Measurements from ENCODE around the gene NDUFAF2. TPM values are rescaled to one million over a fixed set of nuclear protein-coding genes. Genes with fewer than 3 reads are reported as not detected.

The NDUFAF2 gene
- total RNA-seq, 4 donors from 2014 or later: 24.0 to 40.1 (median 25.8) TPM

GRCh38 chr5:61087921-61088320 lies 142.9 kb downstream of the NDUFAF2 start:
- no peak for TF ChIP-seq CTCF (IDR thresholded peaks at IDR 0.05; ENCODE audit: low read depth)

GRCh38 chr5:61089351-61089750 lies 144.3 kb downstream of the NDUFAF2 start:
- TF ChIP-seq CTCF (IDR thresholded peaks at IDR 0.05; ENCODE audit: low read depth): no peak

GRCh38 chr5:61097465-61097864 lies 152.5 kb downstream of the NDUFAF2 start:
- TF ChIP-seq CTCF (IDR thresholded peaks at IDR 0.05; ENCODE audit: low read depth): no peak

- TF ChIP-seq CTCF (IDR thresholded peaks at IDR 0.05; ENCODE audit: low read depth): no peak
Observed at GRCh38 chr5:61098251-61098995, 153.4 kb downstream of the NDUFAF2 start.

GRCh38 chr5:61100437-61100836 lies 155.4 kb downstream of the NDUFAF2 start:
- TF ChIP-seq CTCF (IDR thresholded peaks at IDR 0.05; ENCODE audit: low read depth): no peak

GRCh38 chr5:61114441-61114840 lies 169.4 kb downstream of the NDUFAF2 start:
- TF ChIP-seq CTCF (IDR thresholded peaks at IDR 0.05; ENCODE audit: low read depth): no peak

GRCh38 chr5:61115968-61116367 lies 171.0 kb downstream of the NDUFAF2 start:
- TF ChIP-seq CTCF (IDR thresholded peaks at IDR 0.05; ENCODE audit: low read depth): no peak
